HG03575 (cell line): ENCODE results near the gene CXCL10.
"Not testable (repeated sequence)": the region's sequence is repeated elsewhere in the genome, so short reads cannot be mapped to it uniquely, and the experiment has no call there.

Experiments
- ATAC-seq: cut with Tn5 transposase; IDR thresholded peaks from one replicate; pipeline ENCODE4 v1.9.1; 2021; ENCODE audit not compliant: unreplicated experiment, insufficient number of reproducible peaks, low FRiP score; ENCODE audit errors: extremely low read depth

Gene CXCL10

DNA sequence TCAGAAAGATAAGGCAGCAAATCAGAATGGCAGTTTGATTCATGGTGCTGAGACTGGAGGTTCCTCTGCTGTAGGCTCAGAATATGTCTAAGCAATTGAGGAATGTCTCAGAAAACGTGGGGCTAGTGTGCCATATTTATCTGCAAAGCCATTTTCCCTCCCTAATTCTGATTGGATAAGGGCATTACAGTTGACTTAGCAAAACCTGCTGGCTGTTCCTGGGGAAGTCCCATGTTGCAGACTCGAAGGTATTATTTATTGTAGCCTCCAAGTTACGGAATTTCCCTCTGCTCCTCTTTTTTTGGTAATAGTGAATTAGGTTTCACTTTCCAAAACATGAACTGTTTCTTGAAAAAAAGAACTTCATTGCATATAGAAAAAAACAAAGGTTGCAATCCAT is at the start of gene CXCL10:
Gene CXCL10 (minus strand): TSS at position 109 of the 400 bp plus-strand sequence. CDS start 66 bp downstream, at position 43.
- no peak for ATAC-seq

DNA sequence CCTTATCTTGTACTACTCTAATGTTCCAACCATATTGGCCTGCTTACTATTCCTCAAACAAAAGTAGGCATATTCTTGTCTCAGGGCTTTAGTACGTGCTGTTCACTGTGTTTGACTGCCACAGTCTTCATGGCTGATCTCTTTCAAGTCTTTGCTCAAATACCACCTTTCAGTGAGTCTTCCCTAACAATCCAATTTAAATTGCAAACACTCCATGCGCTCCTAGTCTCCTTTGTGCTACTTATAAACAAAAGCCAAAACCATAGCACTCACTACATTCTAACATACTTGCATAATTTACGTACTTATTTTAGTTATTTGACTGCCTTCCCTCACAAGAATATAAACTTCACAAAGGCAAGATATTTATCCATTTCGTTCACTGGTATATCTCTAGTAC is 49.5 kb upstream of the CXCL10 start:
- no peak for ATAC-seq

DNA sequence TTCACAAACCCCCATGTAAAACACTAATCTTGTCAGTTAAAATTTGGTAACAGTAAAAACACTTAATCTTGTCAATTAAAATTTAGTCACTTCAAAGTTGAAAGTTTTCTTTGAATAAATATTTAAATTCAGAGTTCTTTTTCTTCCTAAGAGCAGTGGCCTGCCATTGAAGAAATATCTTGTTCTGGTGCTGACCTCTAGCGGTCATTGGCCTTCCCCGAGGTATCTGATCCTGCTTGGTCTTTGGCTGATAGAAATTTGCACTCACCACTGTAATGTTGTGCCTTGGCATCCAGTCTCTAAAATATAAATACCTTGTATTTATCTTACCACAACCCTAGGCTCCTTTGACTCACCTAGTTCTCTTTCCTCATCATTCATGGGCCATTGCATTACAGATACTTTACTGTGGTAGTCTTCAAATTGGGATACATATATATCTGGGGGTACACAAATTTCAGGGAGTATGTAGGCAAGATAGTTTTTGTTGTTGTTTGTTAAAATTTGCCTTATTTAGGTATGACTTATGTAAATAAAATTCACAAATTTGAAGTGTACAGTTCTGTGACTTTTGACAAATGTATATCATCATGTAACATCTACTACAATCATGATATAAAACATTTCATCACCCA is 44.5 kb upstream of the CXCL10 start:
- no peak for ATAC-seq

DNA sequence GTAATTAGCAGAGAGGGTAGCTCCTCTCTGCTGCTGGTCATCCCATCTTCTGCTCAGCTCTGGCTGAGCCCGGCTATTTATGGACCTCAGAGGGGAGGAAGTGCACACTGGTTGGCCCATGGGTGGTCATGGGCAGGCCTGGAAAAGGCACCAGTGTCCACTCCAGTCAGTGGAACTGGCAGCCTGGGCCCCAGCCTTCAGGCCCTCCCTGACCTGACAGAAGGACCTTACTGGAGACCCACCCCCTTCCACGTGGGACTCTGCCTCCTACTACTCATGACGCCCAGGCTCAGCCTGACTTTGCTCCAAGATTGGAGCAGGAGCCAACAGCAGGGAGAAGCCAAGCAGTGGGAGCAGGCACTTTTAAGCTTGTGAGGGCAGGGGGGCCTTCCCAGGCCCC is 43.2 kb upstream of the CXCL10 start:
- ATAC-seq: no peak

DNA sequence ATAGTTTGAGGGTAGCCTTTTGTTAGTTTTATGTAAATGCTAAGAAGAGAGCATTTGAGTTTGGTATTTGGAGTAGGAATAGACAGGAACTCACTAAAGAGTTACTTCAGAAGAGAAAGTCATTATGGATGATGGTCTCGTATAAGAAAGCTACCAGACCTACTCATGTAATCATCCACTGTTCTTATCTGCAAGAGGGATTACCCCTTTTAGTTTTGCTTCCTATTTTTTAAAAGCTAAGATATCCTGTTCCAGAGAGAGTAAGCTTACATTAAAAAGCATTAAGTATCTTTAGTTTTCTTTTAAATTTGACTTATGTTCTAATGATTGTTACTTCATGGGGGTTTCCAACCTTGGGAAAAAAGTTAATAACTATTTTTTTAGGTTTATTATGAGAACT is 38.7 kb upstream of the CXCL10 start:
- peak; percentile 67 for ATAC-seq

DNA sequence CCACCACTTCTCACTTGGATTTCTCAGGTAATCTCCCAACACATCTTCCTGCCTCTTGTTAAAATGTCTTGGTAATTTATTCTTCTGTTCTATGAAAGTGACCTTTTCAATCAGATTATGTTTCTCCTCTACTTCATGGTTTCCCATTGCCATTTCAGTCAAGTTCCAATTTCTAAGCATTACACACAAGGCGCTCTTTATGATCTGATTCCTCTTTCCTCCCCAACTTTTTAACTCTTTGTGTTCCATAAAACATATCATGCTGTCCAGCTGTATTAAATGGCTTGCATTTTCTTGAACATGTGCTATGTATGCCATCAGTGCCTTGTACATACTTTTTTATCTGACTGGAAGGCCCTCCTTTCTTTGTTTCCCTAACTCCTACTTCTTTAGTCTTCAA is 38.1 kb upstream of the CXCL10 start:
- no peak for ATAC-seq

DNA sequence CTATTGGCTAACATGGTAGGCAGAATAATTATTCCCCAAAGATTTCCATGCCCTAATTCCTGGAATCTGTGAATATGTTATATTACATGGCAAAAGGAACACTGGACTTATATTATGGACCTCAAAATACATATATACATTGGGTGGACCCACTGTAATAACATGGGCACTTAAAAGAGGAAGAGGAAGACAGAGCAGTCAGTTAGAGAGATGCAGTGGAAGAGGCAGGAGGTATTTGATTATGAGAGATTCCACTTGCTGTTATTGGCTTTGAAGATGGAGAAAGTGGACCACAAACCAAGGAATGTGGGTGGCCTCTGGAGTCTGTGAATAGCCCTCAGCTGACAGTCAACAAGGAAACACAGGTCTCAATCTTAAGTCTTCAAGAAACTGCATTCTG is 37.2 kb upstream of the CXCL10 start:
- no peak for ATAC-seq

DNA sequence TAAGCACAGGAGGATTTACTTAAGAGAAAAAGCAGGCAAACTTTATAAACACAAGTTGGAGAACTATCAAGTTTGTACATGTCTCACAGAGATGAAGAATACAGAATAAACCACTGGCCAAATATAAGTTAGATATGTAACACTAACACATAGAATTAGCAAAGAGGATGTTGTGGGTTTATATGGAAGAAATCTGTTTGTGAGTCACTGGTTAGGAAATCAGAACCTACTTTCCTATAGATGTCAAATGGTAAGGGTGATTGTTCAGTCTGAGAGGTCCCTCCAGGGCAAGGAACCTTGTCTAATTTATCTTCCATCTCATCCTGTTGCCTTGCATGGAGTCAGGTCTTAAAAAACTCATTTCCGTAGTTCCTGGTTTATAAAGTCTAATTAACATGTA is 36.5 kb upstream of the CXCL10 start:
- ATAC-seq: no peak

DNA sequence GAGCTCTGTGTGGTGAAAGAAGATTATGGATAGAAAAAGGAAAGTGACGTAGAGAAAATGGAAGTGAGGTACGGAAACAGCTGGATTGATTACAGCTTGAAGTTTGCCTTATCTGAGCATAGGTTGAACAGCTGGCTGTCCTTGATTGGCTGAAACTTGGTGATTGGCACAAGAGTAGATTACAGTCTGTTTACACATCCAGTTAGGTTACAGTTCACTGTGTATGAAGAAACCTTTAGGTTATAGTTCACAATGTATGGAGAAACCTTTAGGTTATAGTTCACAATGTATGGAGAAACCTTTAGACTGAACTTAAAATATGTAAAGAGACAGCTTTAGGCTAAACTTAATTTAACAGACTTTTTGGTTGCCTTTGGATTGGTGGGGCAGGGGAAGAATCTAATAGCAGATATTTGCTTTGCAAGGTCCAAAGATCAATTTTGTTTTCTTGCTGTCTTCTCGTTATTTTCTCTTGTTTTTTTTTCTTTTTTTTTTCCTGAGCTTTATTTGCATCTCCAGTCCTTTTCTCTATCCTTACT is 35.7 kb upstream of the CXCL10 start:
- ATAC-seq: no peak

DNA sequence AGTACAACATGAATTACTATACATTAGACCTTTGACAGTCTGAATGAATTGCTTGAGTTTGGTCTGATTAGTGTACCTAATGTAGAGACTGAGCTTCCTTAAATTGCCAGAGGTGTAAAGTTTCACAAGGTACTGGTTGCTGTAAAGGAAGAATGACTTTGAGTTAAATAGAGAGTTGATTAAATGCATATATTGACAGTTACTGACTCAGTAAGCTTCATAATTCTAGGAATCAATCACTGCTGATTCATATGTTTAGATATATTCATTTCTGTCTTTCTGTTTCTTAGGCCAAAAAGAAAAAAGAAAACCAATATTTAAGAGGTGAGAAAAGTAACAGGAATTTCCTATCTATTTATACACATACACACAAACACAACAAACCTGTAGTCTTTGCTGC is 35.0 kb upstream of the CXCL10 start:
- ATAC-seq: peak; percentile 34

DNA sequence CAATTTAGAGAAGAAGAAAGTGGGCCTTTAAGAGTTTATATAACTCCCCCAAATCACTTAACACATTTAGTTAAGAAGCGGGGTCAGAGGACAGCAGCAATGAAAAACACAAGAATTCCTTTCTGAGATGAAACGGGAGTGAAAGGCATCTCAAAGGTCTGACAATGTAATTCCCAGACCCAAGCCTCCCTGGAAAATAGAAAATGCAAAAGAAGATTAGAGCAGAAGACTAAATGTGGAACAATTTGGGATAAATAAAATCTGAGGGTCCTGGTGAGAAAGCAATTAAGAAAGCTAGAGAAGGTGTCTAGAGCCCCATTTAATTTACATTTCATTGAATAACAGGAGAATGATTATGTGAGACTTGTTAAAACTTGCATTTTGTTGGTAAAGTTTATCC is 32.1 kb upstream of the CXCL10 start:
- ATAC-seq: no peak

DNA sequence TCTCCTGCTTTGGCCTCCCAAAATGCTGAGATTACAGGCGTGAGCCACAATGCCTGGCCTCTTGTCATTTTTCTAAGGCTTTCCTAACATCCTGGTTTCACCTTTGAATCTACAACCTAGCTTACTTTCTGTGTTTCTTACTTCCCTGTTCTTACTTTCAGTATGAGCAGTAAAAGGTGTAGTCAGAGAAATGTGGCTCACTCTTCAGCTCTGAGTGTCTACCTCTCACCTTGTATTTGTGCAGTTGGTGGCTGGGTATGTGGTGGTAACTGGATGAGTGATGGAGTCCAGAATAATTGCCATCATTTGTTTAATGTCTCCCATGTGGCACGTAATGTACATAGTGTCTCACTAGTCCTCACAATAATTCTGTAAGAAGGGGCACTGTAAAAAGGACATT is 31.7 kb upstream of the CXCL10 start:
- peak; percentile 74 for ATAC-seq

DNA sequence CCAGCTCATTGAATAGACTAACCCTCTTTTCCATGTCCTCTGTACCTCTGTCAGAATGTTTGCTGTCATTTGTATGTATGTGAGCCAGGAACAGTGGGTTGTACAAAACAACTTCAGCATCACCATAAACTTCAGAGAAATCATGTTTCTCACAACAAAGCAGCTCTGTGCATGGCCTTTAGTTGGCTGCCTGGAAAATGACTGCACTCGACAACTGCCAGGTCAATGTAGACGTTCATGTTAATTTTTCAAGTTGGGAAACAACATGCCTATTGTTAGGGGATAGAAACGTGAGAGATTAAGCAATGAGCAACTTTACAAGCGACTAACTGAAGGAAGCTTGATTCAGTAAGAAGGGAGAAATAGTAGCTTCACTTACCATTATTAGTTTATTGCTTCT is 30.4 kb upstream of the CXCL10 start:
- no peak for ATAC-seq

DNA sequence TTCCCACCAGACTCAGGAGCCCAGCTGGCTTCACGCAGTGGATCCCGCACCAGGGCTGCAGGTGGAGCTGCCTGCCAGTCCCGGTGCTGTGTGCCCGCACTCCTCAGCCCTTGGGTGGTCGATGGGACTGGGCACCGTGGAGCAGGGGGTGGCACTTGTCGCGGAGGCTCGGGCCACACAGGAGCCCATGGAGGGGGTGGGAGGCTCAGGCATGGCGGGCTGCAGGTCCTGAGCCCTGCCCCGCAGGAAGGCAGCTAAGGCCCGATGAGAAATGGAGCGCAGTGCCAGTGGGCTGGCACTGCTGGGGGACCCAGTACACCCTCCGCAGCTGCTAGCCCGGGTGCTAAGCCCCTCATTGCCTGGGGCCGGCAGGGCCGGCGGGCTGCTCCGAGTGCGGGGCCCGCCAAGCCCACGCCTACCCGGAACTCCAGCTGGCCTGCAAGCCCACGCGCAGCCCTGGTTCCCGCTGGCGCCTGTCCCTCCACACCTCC is 27.3 kb upstream of the CXCL10 start:
- ATAC-seq: not testable (repeated sequence)

DNA sequence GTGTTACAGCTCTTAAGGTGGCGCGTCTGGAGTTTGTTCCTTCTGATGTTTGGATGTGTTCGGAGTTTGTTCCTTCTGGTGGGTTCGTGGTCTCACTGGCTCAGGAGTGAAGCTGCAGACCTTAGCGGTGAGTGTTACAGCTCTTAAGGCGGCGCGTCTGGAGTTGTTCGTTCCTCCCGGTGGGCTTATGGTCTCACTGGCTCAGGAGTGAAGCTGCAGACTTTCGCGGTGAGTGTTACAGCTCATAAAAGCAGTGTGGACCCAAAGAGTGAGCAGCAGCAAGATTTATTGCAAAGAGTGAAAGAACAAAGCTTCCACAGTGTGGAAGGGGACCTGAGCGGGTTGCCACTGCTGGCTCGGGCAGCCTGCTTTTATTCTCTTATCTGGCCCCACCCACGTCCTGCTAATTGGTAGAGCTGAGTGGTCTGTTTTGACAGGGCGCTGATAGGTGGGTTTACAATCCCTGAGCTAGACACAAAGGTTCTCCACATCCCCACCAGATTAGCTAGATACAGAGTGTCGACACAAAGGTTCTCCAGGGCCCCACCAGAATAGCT is 26.6 kb upstream of the CXCL10 start:
- ATAC-seq: not testable (repeated sequence)

DNA sequence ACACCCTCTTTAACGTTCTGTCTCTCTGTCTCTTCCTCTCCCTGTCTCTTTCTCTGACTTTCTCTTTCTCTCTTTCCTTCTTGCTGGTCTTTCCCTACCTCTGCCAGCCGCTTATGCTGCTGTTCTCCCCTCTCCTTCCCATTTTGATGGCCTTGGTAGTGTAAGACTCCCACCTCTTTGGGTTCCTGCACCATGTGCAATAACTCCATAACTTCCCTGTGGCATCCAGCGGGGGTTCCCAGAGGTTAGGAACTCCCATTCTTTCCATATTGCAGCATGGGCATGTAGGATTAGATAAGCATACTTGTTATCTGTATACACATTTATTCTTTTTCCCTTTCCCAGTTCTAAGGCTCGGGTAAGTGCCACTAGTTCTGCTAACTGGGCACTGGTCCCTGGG is 21.4 kb upstream of the CXCL10 start:
- not testable (repeated sequence) for ATAC-seq

DNA sequence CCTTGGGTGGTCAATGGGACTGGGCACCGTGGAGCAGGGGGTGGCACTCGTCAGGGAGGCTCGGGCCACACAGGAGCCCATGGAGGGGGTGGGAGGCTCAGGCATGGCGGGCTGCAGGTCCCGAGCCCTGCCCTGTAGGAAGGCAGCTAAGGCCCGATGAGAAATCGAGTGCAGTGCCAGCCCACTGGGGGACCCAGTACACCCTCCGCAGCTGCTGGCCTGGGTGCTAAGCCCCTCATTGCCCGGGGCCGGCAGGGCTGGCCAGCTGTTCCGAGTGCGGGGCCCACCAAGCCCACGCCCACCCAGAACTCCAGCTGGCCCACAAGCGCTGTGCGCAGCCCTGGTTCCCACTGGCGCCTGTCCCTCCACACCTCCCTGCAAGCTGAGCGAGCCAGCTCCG is 20.0 kb upstream of the CXCL10 start:
- not testable (repeated sequence) for ATAC-seq

DNA sequence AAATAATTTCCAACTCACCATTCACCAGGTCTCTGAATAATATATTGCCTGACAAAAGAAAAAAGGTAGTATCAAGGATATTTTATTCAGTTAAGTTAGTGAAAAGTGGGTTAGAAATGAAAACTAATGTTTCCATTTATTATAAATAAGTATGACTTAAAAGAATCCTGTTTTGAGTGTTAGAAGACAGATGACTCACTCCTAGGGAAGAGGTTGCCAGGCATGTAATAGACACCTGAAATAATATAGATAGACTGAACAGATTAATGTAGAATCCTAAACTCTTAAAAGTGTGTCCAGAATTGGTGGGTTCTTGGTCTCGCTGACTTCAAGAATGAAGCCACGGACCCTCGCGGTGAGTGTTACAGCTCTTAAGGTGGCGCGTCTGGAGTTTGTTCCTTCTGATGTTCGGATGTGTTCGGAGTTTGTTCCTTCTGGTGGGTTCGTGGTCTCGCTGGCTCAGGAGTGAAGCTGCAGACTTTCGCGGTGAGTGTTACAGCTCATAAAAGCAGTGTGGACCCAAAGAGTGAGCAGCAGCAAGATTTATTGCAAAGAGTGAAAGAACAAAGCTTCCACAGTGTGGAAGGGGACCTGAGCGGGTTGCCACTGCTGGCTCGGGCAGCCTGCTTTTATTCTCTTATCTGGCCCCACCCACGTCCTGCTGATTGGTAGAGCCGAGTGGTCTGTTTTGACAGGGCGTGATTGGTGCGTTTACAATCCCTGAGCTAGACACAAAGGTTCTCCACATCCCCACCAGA is 19.1 kb upstream of the CXCL10 start:
- ATAC-seq: not testable (repeated sequence)

DNA sequence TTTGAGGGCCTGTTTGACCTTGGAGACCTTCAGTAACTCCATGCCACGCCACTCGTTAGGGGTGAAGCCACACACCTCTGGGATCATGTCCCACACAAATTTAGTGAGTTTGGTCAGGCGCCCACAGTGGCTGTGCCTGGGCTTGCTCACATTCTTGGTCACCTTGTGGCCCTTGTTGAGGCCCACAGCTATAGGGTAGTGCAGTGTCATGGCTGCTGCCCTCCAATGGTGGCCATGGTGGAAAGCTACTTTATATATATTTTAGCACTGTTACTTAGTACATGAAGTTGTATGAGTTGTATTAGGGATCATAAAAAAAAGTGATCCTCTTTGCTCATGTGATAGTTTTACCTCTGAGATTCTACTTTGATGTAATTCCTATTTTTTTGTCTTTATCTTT is 13.6 kb upstream of the CXCL10 start:
- ATAC-seq: no peak

DNA sequence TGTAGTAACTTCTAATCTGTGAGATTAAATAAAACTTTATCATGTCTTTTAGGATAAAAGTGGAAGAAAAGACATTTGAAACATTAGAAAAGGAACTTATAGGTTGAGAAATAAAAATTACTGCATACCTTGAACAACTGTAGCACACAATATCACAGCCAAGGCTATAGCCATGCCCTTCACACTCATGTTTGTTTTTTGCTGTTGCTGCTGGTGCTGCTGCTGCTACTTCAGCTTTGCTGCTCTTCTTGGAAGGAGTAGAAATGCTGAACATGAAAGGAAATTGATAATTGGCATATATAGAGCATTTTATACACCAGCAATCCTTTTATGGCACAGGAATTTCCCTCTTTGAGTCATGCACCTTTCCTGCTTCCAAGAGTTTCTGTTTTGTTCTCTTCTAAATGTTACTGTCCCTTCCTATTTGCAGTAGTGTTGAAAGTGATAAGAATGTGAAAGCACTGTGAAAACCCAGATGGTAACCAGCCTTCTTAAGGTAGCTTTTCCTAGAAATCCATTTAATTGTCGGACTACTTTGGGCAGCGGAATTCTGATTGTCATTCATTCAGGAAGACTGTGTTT is 12.6 kb upstream of the CXCL10 start, which contains the start of gene CXCL11:
Gene CXCL11 (minus strand): TSS at position 272 of the 582 bp plus-strand sequence. CDS start 83 bp downstream, at position 189.
- ATAC-seq: no peak
